ENCODE results near the gene PRKN.
"Not testable (repeated sequence)": the region's sequence is repeated elsewhere in the genome, so short reads cannot be mapped to it uniquely, and the experiment has no call there.

The PRKN gene

DNA sequence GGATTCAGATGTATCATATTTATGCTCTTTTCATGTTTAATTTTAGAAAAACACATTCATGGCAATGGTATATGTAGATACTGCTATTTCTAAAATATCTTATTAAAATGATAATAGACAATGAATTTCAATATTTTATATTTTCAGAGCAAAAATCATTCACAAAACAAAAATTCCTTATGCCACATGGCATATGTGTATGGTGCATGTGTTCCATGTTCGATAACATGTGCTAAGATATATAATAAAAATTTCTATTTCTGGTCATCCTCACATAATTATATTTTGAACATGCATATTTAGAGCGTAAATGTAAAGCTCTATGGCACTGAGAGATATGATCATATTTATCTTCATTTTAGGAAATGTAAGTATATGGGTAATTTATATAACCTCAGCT, 847.5 kb downstream of the PRKN start:
- DNase-seq (ENCODE audit: low read depth): no peak
- no peak overlapping the region for H3K4me3 ChIP-seq (ENCODE audit: low read depth, low read length)
- no peak for TF ChIP-seq CTCF (IDR thresholded peaks at IDR 0.05; ENCODE audit: low read depth, low read length, missing control alignments)

- DNase-seq (ENCODE audit: low read depth): no peak
- TF ChIP-seq CTCF (IDR thresholded peaks at IDR 0.05; ENCODE audit: low read depth, low read length, missing control alignments): no peak
- H3K4me3 ChIP-seq (ENCODE audit: low read depth, low read length): no peak overlapping the region
Measured at GRCh38 chr6:161876231-161876630, 851.3 kb downstream of the PRKN start.

DNA sequence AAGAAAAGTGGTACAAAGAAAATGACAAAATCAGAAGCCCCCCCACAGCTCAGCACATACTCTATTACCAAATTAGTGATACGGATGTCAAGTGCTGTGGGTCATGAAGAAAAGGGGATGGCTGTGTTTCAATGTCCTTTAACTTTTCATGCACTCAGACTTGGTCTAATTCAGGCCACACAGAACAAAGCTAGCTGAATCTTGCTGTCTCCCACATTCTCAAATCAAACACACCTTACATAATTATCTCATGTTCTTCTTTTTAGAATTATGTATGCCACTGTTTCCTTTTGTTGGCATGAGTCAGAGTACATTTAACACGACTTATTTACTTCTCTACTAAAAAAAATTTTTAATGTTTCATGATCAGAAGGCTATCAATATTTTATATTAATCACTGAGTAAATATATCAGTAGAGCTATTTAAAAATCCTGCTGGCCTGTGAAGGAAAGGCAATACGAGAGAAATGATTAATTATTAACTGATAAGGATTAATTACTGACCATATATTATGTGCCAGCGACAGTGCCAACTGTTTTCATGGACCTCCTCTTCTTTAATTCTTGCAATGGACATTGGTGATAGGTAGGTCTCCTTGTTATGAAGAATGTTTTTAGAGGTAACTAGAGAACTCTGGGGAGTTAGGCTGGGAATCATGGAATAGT, 857.2 kb downstream of the PRKN start:
- TF ChIP-seq CTCF (IDR thresholded peaks at IDR 0.05; ENCODE audit: low read depth, low read length, missing control alignments): no peak
- no peak overlapping the region for H3K4me3 ChIP-seq (ENCODE audit: low read depth, low read length)
- no peak for DNase-seq (ENCODE audit: low read depth)

DNA sequence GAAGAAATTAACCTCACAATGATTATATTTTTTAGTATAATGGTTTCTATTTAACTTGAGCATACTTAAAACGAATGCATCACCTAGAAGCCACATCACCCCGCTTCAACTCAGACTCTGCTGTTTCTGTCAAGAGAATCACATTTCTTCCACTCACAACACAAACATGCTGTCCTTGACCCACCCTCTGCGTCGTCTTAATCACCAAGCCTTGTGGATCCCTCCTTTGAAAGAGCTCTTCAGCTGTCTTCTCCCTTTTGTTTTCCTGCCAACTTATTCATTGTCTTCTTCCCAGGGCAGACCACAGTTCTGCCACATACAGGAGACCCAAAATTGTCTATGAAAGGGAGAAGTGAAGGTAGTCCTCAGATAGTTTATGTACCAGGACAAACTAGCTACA, 858.1 kb downstream of the PRKN start:
- no peak for DNase-seq (ENCODE audit: low read depth)
- H3K4me3 ChIP-seq (ENCODE audit: low read depth, low read length): no peak overlapping the region
- TF ChIP-seq CTCF (IDR thresholded peaks at IDR 0.05; ENCODE audit: low read depth, low read length, missing control alignments): no peak

DNA sequence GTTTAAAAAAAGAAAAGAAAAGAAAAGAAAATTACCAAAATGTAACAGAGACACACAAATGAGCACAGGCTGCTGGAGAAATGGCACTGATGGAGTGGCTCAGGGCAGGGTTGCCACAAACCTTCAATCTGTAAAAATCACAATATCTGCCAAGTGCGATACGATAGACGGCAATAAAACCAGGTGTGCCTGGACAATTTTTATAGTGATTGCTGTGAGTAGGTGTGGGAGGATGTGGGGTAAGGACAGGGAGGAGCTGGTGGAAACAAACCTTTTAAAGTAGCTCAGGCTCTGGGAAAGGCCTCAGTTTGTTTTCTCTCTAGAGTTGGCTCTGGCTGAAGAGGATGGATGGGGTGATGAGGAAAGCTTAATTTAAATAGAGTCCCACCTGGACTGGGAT, 861.0 kb downstream of the PRKN start:
- H3K4me3 ChIP-seq (ENCODE audit: low read depth, low read length): no peak overlapping the region
- DNase-seq (ENCODE audit: low read depth): no peak
- TF ChIP-seq CTCF (IDR thresholded peaks at IDR 0.05; ENCODE audit: low read depth, low read length, missing control alignments): no peak

DNA sequence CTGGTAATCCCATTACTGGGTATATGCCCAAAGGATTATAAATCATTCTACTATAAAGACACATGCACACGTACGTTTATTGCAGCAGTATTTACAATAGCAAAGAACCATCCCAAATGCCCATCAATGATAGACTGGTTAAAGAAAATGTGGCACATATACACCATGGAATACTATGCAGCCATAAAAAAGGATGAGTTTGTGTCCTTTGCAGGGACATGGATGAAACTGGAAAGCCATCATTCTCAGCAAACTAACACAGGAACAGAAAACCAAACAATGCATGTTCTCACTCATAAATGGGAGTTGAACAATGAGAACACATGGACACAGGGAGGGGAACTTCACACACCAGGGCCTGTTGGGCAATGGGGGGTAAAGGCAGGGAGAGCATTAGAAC, 866.5 kb downstream of the PRKN start:
- not testable (repeated sequence) for H3K4me3 ChIP-seq (ENCODE audit: low read depth, low read length); DNase-seq (ENCODE audit: low read depth)

- no peak overlapping the region for H3K4me3 ChIP-seq (ENCODE audit: low read depth, low read length)
- DNase-seq (ENCODE audit: low read depth): no peak
- no peak for TF ChIP-seq CTCF (IDR thresholded peaks at IDR 0.05; ENCODE audit: low read depth, low read length, missing control alignments)
Measured at GRCh38 chr6:161853657-161854056, 873.9 kb downstream of the PRKN start.

- not testable (repeated sequence) for DNase-seq (ENCODE audit: low read depth); H3K4me3 ChIP-seq (ENCODE audit: low read depth, low read length)
Measured at GRCh38 chr6:161851486-161851885, 876.1 kb downstream of the PRKN start.

Measured in GM12864 (cell line).